ENCODE results near the gene OSBPL2.

Gene OSBPL2

GRCh38 chr20:62315773-62316172 is 77.5 kb downstream of the OSBPL2 start:
- DNase-seq: no peak

- DNase-seq: no peak
These were observed 78.2 kb downstream of the OSBPL2 start for GRCh38 chr20:62316331-62317166.

GRCh38 chr20:62317167-62317655 is 78.9 kb downstream of the OSBPL2 start:
- DNase-seq: no peak

GRCh38 chr20:62318400-62319345 is 80.4 kb downstream of the OSBPL2 start:
- no peak for DNase-seq

- no peak for DNase-seq
These were observed 81.1 kb downstream of the OSBPL2 start for GRCh38 chr20:62319346-62319909.

- no peak for DNase-seq
These were observed 82.4 kb downstream of the OSBPL2 start for GRCh38 chr20:62320581-62321354.

- DNase-seq: no peak
These were observed 83.2 kb downstream of the OSBPL2 start for GRCh38 chr20:62321521-62321948.

- no peak for DNase-seq
These were observed 83.7 kb downstream of the OSBPL2 start for GRCh38 chr20:62321975-62322374.

- no peak for DNase-seq
These were observed 84.2 kb downstream of the OSBPL2 start for GRCh38 chr20:62322492-62323041.

GRCh38 chr20:62323146-62323979 is 85.0 kb downstream of the OSBPL2 start:
- DNase-seq: no peak

GRCh38 chr20:62323980-62324906 is 85.9 kb downstream of the OSBPL2 start:
- DNase-seq: no peak

- no peak for DNase-seq
These were observed 87.0 kb downstream of the OSBPL2 start for GRCh38 chr20:62325172-62325905.

GRCh38 chr20:62326559-62326958 is 88.2 kb downstream of the OSBPL2 start:
- DNase-seq: no peak

GRCh38 chr20:62326959-62327725 is 88.8 kb downstream of the OSBPL2 start:
- DNase-seq: no peak

GRCh38 chr20:62327726-62328495 is 89.6 kb downstream of the OSBPL2 start:
- no peak for DNase-seq

- DNase-seq: no peak
These were observed 90.5 kb downstream of the OSBPL2 start for GRCh38 chr20:62328684-62329388.

All from kidney glomerular epithelial cell (primary cell).